PC-9 (cell line): ENCODE measurements around the gene C10orf71. TPM values are rescaled to one million over a fixed set of nuclear protein-coding genes. Genes with fewer than 3 reads are reported as not detected.

Experiments used
- BruUV-seq: library from RNA; stranded (reverse); fragments of 400-500 nt; replicated peaks from 2 replicates; lab custom pipeline; 2021; lab: Mats Ljungman, UMichigan
- CTCF ChIA-PET: fragments of 300-600 bp; sonication (Branson Sonifier 250); formaldehyde crosslinking; loops from one replicate; lab custom pipeline; 2022; ENCODE audit warnings: antibody characterized with exemption; lab: Charles Lee
- POLR2A ChIA-PET: fragments of 300-600 bp; sonication (Branson Sonifier 250); formaldehyde crosslinking; loops from one replicate; lab custom pipeline; 2022; ENCODE audit warnings: antibody characterized with exemption; ENCODE audit not compliant: unreplicated experiment; lab: Charles Lee
- DNase-seq, 2 experiments: peaks; one replicate each; pipeline versions ENCODE4 v3.0.0 to v3.0.0-alpha.2; 2015 to 2022; ENCODE audit warnings: mixed read lengths in 1 of 2
- H2AFZ ChIP-seq: fragments of 200-600 bp; sonication (generic); 2 replicates; pipeline ENCODE4 v1.8.1; 2017; ENCODE audit warnings: antibody characterized with exemption
- H3F3A ChIP-seq: fragments of 200-600 bp; sonication (generic); 2 replicates; pipeline ENCODE4 v1.8.1; 2017; ENCODE audit warnings: antibody characterized with exemption, mild to moderate bottlenecking, low read depth; ENCODE audit not compliant: insufficient read depth
- H3K27ac ChIP-seq: fragments of 200-600 bp; sonication (generic); 2 replicates; pipeline ENCODE4 v1.6.1; 2016; ENCODE audit warnings: mixed run types
- H3K27me3 ChIP-seq: fragments of 200-600 bp; sonication (generic); 2 replicates; pipeline ENCODE4 v1.6.1; 2016; ENCODE audit warnings: low read depth, mixed run types; ENCODE audit not compliant: insufficient read depth
- H3K36me3 ChIP-seq: fragments of 200-600 bp; sonication (generic); 2 replicates; pipeline ENCODE4 v1.6.1; 2016; ENCODE audit warnings: low read depth, mixed run types
- H3K4me1 ChIP-seq: fragments of 200-600 bp; sonication (generic); replicated peaks from 2 replicates; pipeline ENCODE4 v1.6.1; 2016; ENCODE audit warnings: mixed run types; ENCODE audit not compliant: insufficient read depth
- H3K4me2 ChIP-seq: fragments of 200-600 bp; sonication (generic); 2 replicates; pipeline ENCODE4 v1.6.1; 2017; ENCODE audit warnings: mixed run types
- H3K4me3 ChIP-seq: fragments of 200-600 bp; sonication (generic); 2 replicates; pipeline ENCODE4 v1.6.1; 2016; ENCODE audit warnings: mixed run types
- H3K79me2 ChIP-seq: fragments of 200-600 bp; sonication (generic); 2 replicates; pipeline ENCODE4 v1.6.1; 2017; ENCODE audit warnings: low read depth, mixed run types
- H3K9me2 ChIP-seq: fragments of 200-600 bp; sonication (generic); 2 replicates; pipeline ENCODE4 v1.8.1; 2017; ENCODE audit warnings: mild to moderate bottlenecking; ENCODE audit not compliant: insufficient read depth
- H3K9me3 ChIP-seq: fragments of 200-600 bp; sonication (generic); 2 replicates; pipeline ENCODE4 v1.8.1; 2016; ENCODE audit warnings: low read depth; ENCODE audit not compliant: insufficient read depth
- H4K20me1 ChIP-seq: fragments of 200-600 bp; sonication (generic); 2 replicates; pipeline ENCODE4 v1.8.1; 2017; ENCODE audit not compliant: insufficient read depth
- CTCF ChIP-seq: fragments of 200-600 bp; sonication (generic); conservative IDR thresholded peaks from 2 replicates; pipeline ENCODE4 v1.6.1; 2017; ENCODE audit warnings: mixed run types, antibody characterized with exemption, mild to moderate bottlenecking, moderate library complexity
- EZH2 ChIP-seq: fragments of 200-600 bp; sonication (generic); IDR thresholded peaks from 2 replicates; pipeline ENCODE4 v1.8.0; 2017; ENCODE audit warnings: antibody characterized with exemption, low read depth
- intact Hi-C: fragments of 100-400 bp; cut with micrococcal nuclease; formaldehyde crosslinking; loops from one replicate; pipeline ENCODE4 v1.10.0; 2022; ENCODE audit not compliant: unreplicated experiment
- total RNA-seq: library from RNA; stranded (reverse); gene quantifications from 2 replicates; pipeline ENCODE4 v1.2.3, GENCODE V29; 2021

The C10orf71 gene
- total RNA-seq, 1 experiment from 2014 or later = not detected

GRCh38 chr10:49348593-49348992 is 49.6 kb downstream of the C10orf71 start:
- H3K4me1 ChIP-seq = no peaks in the 10 kb centered on the region
- H3K36me3 ChIP-seq = no peaks in the 10 kb centered on the region
- POLR2A ChIA-PET = no interaction called here
- TF ChIP-seq EZH2 = no peak
- TF ChIP-seq CTCF = no peak
- peaks cover 25% of the 10 kb centered on the region; the same call in 1 of the 2 replicates for H3K27me3 ChIP-seq
- BruUV-seq = no TSS peak
- no peak overlapping the region for H3K4me2 ChIP-seq
- H2AFZ ChIP-seq = no peak overlapping the region
- H3K9me3 ChIP-seq = no peaks in the 10 kb centered on the region
- no peak for DNase-seq
- CTCF ChIA-PET = no interaction called here
- no peaks in the 10 kb centered on the region for H3F3A ChIP-seq
- no peaks in the 10 kb centered on the region for H3K79me2 ChIP-seq
- H3K4me3 ChIP-seq = no peak overlapping the region
- intact Hi-C loops = no loop called here
- H3K9me2 ChIP-seq = no peaks in the 10 kb centered on the region
- H3K27ac ChIP-seq = no peak overlapping the region
- no peaks in the 10 kb centered on the region; the same call in 1 of the 2 replicates for H4K20me1 ChIP-seq

- H3K9me2 ChIP-seq = no peaks in the 10 kb centered on the region
These were observed 50.4 kb downstream of the C10orf71 start for GRCh38 chr10:49349390-49349789.

GRCh38 chr10:49350138-49350537 is 51.2 kb downstream of the C10orf71 start:
- H4K20me1 ChIP-seq = no peaks in the 10 kb centered on the region; the same call in 1 of the 2 replicates
- H3K27ac ChIP-seq = no peak overlapping the region
- intact Hi-C loops = no loop called here
- H3K4me3 ChIP-seq = no peak overlapping the region
- CTCF ChIA-PET = no interaction called here
- no peak overlapping the region for H3K4me2 ChIP-seq
- H3K4me1 ChIP-seq = no peaks in the 10 kb centered on the region
- no peaks in the 10 kb centered on the region for H3K79me2 ChIP-seq
- BruUV-seq = no TSS peak
- H3K9me2 ChIP-seq = no peaks in the 10 kb centered on the region
- no peak overlapping the region for H2AFZ ChIP-seq
- no peaks in the 10 kb centered on the region for H3K36me3 ChIP-seq
- no peaks in the 10 kb centered on the region for H3K9me3 ChIP-seq
- H3K27me3 ChIP-seq = peaks cover 33% of the 10 kb centered on the region; the same call in 1 of the 2 replicates
- TF ChIP-seq CTCF = no peak
- no peak for TF ChIP-seq EZH2
- no peaks in the 10 kb centered on the region for H3F3A ChIP-seq
- POLR2A ChIA-PET = no interaction called here
- no peak for DNase-seq

More at GRCh38 chr10:49349390-49349789, 50.4 kb downstream of the C10orf71 start:
- ChIA-PET POLR2A (no interaction called here), CTCF (no interaction called here)
- no peaks in the 10 kb centered on the region for H3K9me3 ChIP-seq
- no peak overlapping the region for H3K4me2 ChIP-seq
- no peak overlapping the region for H2AFZ ChIP-seq
- intact Hi-C loops = no loop called here
- no peaks in the 10 kb centered on the region for H3K79me2 ChIP-seq
- no peak for TF ChIP-seq CTCF
- no peak overlapping the region for H3K27ac ChIP-seq
- peaks cover 27% of the 10 kb centered on the region; the same call in 1 of the 2 replicates for H3K27me3 ChIP-seq
- no peaks in the 10 kb centered on the region for H3K4me1 ChIP-seq
- H3F3A ChIP-seq = no peaks in the 10 kb centered on the region
- no TSS peak for BruUV-seq
- H3K36me3 ChIP-seq = no peaks in the 10 kb centered on the region
- H3K4me3 ChIP-seq = no peak overlapping the region
- H4K20me1 ChIP-seq = no peaks in the 10 kb centered on the region; the same call in 1 of the 2 replicates
- DNase-seq = no peak
